ENCODE measurements around the gene KCNJ11.
"Not testable (repeated sequence)": the region's sequence is repeated elsewhere in the genome, so short reads cannot be mapped to it uniquely, and the experiment has no call there.

The KCNJ11 gene

DNA sequence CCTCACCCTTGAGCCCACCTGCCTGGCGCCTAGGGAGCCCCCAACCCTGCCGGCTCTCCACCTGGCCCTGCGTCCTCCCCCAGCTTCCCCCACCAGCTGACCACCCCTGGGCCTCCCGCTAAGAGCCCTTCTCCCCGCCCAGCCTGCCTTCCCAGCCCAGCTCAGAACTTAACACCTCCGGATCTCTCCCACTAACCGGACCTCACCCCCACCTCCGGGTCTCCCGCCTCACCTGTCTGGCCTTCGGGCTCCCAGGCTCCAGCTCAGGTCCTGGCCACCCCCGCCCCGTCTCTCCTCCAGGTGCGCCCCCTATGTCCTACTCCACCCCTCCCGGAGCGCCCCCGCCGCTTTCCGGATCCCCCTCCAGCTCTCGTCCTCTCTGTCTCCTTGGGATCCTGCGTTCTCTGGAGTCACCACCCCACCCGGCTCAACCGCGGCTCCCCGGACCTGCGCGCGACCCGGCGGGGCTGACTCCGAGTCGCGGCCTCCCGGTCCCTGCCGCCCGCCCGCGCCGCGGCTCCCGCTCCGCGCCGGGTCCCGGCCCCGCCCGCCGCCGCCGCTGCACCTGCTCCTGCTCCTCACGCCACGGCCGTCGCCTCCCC lies at the start of gene KCNJ11:
Gene KCNJ11, minus strand, starts transcription at position 51 of the 602 bp plus-strand sequence. CDS start 568 bp downstream, outside the sequence.
- no peak for FAIRE-seq
- no peak for TF ChIP-seq POLR2A (IDR thresholded peaks at IDR 0.05; ENCODE audit: low read depth, low read length)
- no peak for DNase-seq (ENCODE audit: insufficient read length, low spot score)

DNA sequence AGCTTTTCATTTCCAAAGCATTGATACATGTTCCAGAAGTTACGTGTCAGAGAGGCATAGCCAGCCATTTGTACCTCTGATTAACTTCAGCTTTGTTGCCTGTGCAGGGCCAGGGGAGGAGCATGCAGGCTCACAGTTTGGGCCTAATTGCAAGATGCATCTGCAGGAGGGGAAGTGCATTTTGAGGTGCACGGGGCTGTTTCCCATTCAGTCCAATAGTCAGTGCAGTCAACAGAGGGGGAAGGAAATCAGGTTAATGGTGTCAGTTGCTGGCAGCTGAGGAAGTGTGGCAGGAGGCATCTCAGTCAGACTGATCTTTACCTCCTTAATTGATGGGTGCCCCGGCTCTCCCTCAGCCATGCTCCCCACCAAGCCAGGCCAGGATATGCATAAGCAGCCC lies 48.9 kb upstream of the KCNJ11 start:
- FAIRE-seq (no peak), DNase-seq (ENCODE audit: insufficient read length, low spot score) (no peak)
- no peak for TF ChIP-seq POLR2A (IDR thresholded peaks at IDR 0.05; ENCODE audit: low read depth, low read length)

DNA sequence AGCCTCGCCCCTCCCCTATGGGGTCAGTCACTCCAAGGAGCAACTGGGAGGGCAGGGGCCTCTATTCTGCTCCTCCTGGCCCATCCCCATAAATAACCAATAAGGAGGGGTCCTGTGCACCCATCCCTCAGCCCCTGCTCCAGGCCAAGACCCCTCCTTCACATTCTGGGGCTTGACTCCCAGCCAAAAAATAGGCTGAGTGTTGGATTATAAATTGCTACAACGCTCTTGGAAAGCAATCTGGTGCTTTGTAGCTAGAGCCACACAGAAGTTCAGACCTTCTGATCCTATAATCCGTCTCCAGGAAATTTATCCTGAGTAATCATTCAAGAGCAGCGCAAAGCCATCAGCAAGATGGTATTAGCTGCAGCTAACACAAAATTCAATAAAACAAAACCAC lies 45.6 kb upstream of the KCNJ11 start:
- no peak for TF ChIP-seq POLR2A (IDR thresholded peaks at IDR 0.05; ENCODE audit: low read depth, low read length)
- FAIRE-seq, result no peak
- DNase-seq (ENCODE audit: insufficient read length, low spot score), result no peak

DNA sequence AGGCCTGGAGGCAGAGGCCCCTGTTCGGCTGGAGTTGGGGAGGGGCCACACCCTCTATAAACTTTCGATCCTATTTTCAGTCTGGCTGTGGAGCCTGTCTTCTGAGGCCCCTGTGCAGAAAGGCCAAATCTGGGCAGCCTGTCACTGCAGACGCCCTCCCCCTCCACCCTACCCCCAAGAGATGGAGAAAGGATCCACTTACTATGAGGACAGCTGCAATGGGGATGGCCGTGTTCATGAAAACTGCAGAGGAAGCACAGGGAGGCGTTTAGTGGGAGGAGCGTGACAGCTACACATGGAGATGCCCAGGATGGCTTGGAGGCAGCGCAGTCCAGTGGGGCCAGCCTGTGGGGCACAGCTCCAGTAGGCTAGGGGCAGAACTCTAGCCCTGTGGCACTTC lies 43.5 kb upstream of the KCNJ11 start:
- DNase-seq (ENCODE audit: insufficient read length, low spot score) (no peak), FAIRE-seq (no peak)
- no peak for TF ChIP-seq POLR2A (IDR thresholded peaks at IDR 0.05; ENCODE audit: low read depth, low read length)

DNA sequence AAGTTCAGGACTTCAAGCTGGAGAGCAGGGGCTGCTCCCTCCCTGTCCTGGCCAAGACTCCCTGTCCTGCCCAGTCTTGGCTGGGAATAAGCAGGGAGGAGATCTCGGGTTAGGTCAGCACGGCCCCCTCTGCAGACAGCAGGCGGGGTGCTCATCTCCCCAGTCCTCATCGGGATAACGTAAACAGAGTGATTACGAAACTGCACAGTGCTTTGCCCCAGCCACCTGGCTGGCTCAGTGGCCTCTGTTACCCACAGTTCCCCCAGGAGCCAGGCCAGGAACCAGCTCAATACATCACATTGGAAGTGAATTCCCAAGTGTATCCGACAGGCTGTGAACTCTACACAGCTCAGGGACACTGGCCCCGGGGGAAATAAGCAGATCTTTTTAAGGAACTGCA lies 42.7 kb upstream of the KCNJ11 start:
- TF ChIP-seq POLR2A (IDR thresholded peaks at IDR 0.05; ENCODE audit: low read depth, low read length), result no peak
- no peak for FAIRE-seq
- no peak for DNase-seq (ENCODE audit: insufficient read length, low spot score)

DNA sequence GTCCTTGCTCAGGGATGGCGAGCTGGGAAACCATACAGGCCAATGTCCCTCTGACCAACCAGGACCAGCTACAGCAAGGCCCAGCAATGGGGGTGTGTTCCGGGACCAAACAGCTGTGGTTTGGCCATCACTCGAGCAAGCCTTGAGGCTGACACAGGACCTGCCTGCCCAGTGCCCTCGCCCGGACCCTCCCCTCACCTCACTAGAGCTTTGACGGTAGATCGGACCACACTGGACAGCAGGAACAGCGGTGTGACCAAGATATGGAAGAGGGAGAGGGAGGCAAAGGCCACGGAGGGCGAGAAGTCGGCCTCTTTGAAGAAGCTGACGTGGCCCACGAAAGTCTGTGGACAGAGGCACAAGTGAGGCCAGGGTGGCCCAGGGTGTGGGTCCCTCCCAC lies 42.2 kb upstream of the KCNJ11 start:
- TF ChIP-seq POLR2A (IDR thresholded peaks at IDR 0.05; ENCODE audit: low read depth, low read length), result no peak
- FAIRE-seq (no peak), DNase-seq (ENCODE audit: insufficient read length, low spot score) (no peak)

DNA sequence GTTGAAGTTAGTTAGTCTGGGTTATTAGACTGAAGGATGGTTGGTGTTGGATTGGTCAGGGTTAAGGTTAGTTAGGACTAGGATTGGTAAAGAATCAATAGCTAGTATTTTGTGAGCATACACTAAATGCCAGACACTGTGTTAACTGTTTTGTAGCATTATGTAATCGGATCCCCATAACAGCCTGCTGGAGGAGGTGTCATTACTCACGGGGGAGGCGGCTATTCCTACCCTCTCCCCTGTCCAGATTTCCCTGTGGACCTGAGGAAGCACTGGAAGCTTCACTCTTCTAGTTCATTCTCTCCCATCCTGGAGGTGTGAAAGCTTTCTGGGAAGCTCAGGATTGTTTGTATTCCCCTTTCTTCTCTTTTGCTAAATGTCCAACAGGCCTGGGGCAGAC lies 40.5 kb upstream of the KCNJ11 start:
- DNase-seq (ENCODE audit: insufficient read length, low spot score), result no peak

DNA sequence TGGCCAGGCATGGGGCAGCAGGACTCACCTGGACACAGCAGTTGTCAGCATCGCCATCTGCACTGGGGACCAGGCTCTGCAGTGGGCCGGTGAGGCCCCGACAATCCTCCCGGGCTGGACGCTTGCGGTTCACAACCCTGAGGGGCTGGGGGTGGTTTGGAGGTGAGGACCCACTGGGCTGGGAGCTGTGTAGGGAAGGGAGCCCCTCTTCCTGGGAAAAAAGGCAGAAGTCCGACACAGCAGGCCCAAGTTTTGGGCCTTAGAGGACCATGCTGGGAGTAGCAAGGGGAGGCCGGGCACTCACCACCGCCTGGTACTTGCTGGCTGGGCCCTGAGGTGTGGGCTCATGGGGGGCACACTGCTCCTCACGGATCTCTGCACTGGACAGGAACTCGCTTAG lies 39.8 kb upstream of the KCNJ11 start:
- no peak for TF ChIP-seq POLR2A (IDR thresholded peaks at IDR 0.05; ENCODE audit: low read depth, low read length)
- FAIRE-seq (no peak), DNase-seq (ENCODE audit: insufficient read length, low spot score) (no peak)

More for the DNA sequence above, 40.5 kb upstream of the KCNJ11 start:
- no peak for TF ChIP-seq POLR2A (IDR thresholded peaks at IDR 0.05; ENCODE audit: low read depth, low read length)
- FAIRE-seq, result no peak

DNA sequence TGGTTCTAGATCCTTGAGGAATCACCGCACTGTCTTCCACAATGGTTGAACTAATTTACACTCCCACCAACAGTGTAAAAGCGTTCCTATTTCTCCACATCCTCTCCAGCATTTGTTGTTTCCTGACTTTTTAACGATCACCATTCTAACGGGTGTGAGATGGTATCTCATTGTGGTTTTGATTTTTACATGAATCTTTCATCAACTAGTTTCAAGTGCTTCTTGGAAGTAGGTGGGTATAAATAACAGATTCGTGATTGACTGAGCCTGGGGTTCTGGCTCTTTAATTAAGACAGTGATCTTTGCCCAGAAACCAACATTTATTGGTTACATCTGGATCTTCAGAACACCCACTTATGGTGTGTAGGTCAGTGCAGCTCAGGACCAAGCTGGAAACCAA lies 37.8 kb upstream of the KCNJ11 start:
- DNase-seq (ENCODE audit: insufficient read length, low spot score); FAIRE-seq: not testable (repeated sequence)

DNA sequence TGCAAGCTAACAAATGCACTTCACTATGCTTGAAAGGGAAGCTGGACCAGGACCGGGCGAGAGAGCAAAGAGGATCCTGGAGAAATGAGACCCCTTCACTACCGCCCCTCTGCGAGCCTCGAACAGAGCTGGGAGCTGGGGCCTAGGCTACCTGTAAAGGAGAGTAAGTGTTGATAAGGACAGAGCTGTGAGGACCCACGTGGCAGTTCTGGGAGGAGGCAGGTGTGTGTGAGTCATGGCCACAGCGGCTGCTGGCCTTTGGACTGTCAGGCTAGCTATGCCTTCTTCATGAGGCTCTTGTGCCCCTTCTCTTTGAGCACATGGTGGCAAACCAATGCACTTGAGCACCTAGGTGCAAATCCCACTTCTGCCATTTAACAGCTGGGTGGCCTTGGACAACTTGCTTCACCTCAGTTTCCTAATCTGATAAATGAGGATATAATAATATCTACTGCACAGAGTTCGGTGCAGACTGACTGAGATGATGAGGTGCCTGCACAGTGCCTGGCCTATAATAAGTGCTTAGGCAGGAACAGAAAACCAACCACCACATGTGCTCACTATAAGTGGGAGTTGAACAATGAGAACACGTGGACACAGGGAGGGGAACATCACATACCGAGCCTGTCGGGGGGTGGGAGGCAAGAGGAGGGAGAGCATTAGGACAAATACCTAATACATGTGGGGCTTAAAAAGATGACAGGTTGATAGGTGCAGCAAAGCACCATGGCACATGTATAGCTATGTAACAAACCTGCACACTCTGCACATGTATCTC lies 35.3 kb upstream of the KCNJ11 start:
- TF ChIP-seq POLR2A (IDR thresholded peaks at IDR 0.05; ENCODE audit: low read depth, low read length), result no peak
- DNase-seq (ENCODE audit: insufficient read length, low spot score), result no peak
- no peak for FAIRE-seq

DNA sequence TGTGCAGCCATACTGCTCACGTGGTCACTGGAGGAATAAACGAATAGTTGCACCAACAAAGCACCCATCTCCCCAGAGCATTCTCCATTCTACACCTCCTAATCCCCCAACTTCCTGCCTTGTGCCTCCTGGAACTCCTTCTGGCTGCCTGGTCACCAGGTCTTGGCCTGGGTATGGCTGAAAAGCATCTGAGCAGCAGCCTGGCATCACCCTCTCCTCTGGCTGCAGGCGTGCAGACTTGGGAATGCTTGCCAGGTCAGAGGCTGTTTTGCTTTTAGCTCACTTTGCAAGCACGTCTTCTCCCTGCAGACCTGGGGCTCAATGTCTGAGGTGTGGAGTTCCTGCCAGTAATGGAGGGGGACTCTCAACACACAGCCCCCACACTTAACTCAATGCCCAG lies 33.3 kb upstream of the KCNJ11 start:
- TF ChIP-seq POLR2A (IDR thresholded peaks at IDR 0.05; ENCODE audit: low read depth, low read length), result no peak
- FAIRE-seq, result no peak

DNA sequence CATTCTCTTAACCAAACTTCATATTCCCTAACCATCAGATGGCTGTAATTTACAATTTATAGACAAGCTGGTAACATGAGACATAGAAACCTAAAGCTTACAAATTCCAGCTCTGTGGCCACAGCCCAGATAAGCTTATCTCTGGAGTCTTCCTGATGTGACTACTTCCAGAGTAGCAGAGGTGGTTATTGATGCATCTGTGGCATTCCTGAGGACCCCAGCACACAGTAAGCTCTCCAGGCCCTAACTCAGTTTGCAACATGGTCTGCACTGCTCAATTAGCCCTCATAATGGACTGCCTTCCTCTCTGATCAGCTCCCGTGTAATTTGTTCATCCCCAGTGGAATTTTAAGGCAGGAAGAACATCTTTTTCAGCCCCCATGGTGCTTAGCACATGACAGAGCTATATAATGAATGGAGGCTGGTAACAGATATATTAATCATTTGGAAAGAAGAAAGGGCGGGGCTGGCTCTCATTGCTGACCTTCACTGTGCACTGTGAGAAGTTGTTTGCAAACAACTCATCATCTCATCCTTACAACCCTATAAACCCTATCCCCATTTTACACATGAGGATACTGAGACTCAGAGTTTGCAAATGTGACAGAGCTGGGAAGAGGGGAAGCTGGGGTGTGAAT lies 30.1 kb upstream of the KCNJ11 start:
- TF ChIP-seq POLR2A (IDR thresholded peaks at IDR 0.05; ENCODE audit: low read depth, low read length), result no peak
- FAIRE-seq (no peak), DNase-seq (ENCODE audit: insufficient read length, low spot score) (no peak)

More for the DNA sequence above, 33.3 kb upstream of the KCNJ11 start:
- no peak for DNase-seq (ENCODE audit: insufficient read length, low spot score)

DNA sequence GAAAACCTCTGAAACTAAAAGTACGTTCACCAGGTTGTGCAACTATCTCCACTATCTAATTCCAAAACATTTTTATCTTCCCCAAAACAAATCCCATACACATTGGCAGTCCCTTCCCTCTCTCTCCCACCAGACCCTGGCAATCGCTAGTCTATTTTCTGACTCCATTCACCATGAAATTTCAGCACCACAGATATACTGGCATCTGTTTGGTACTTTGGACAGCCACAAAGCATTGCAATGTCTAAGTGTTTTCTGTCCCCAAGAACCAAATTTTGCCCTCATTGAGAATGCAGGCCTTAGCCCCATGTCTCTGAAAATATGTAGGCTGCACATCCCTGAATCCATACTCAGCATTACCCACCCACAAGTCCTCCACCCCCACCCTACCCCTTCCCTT lies 28.0 kb upstream of the KCNJ11 start:
- DNase-seq (ENCODE audit: insufficient read length, low spot score) (no peak), FAIRE-seq (no peak)
- TF ChIP-seq POLR2A (IDR thresholded peaks at IDR 0.05; ENCODE audit: low read depth, low read length), result no peak

DNA sequence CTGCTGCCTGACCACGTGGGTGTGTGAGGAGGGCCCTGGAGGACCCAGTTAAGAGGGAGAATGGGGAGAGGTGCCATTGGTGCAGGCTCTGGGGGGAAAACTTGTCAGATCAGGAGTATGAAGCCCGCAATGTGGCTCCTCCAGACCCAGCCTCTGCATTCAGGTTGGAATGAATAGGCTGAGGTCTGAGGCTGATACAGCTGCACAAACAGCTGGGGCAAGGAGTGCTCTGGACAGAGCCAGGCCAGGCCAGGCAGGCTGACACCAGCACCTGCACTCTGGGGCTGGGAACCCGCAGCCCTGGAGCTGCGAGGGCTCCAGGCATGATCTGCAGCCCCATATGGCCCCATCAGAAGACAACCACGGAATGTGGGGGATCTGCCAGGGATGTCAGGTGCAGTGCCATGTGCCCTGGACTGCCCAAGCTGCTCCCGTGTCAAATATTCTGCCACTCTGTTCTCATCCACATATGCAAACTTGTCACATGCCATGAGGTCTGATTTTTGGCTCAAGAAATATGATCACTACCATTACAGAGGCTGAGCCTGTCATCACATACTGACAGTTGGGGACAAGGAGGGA lies 27.2 kb upstream of the KCNJ11 start:
- DNase-seq (ENCODE audit: insufficient read length, low spot score) (no peak), FAIRE-seq (no peak)
- no peak for TF ChIP-seq POLR2A (IDR thresholded peaks at IDR 0.05; ENCODE audit: low read depth, low read length)
